ENCODE data around the gene TOMT. TPM values are rescaled to one million over a fixed set of nuclear protein-coding genes. Genes with fewer than 3 reads are reported as not detected.

The TOMT gene
- polyA plus RNA-seq, 4 donors, result not detected

GRCh38 chr11:72085621-72086351 is 19.9 kb upstream of the TOMT start:
- DNase-seq (ENCODE audit: low read depth in 4 of 4, low spot score in 3 of 4), result no peak

GRCh38 chr11:72088076-72088808 is 17.5 kb upstream of the TOMT start:
- DNase-seq (ENCODE audit: low read depth in 4 of 4, low spot score in 3 of 4), result no peak

- peak in 1 of 4 donors; percentile 47 for DNase-seq (ENCODE audit: low read depth in 4 of 4, low spot score in 3 of 4)
These were observed 14.4 kb upstream of the TOMT start for GRCh38 chr11:72091292-72091691.

GRCh38 chr11:72098741-72099140 is 7.0 kb upstream of the TOMT start:
- no peak for DNase-seq (ENCODE audit: low read depth in 4 of 4, low spot score in 3 of 4)

- DNase-seq (ENCODE audit: low read depth in 4 of 4, low spot score in 3 of 4), result no peak
These were observed 5.7 kb upstream of the TOMT start for GRCh38 chr11:72100009-72100408.

GRCh38 chr11:72100462-72100861 is 5.3 kb upstream of the TOMT start:
- no peak for DNase-seq (ENCODE audit: low read depth in 4 of 4, low spot score in 3 of 4)

- no peak for DNase-seq (ENCODE audit: low read depth in 4 of 4, low spot score in 3 of 4)
These were observed 3.6 kb upstream of the TOMT start for GRCh38 chr11:72102162-72102561.

- DNase-seq (ENCODE audit: low read depth in 4 of 4, low spot score in 3 of 4), result no peak
These were observed 3.1 kb upstream of the TOMT start for GRCh38 chr11:72102631-72102945.

- DNase-seq (ENCODE audit: low read depth in 4 of 4, low spot score in 3 of 4), result peak; percentile 97 to 98 (median 98)
These were observed 2.6 kb upstream of the TOMT start, which contains the start of gene LAMTOR1 for GRCh38 chr11:72102946-72103753. LAMTOR1 (minus strand) TSS chr11:72103297; CDS start chr11:72103224, 73 bp downstream.

- no peak for DNase-seq (ENCODE audit: low read depth in 4 of 4, low spot score in 3 of 4)
These were observed 2.0 kb upstream of the TOMT start for GRCh38 chr11:72103754-72104167.

- DNase-seq (ENCODE audit: low read depth in 4 of 4, low spot score in 3 of 4), result no peak
These were observed 5.8 kb downstream of the TOMT start for GRCh38 chr11:72111300-72112142.

GRCh38 chr11:72112143-72112977 is 6.6 kb downstream of the TOMT start, which contains the start of gene ANAPC15:
ANAPC15 (minus strand) TSS chr11:72112695; CDS start chr11:72111276, 1,419 bp downstream.
- DNase-seq (ENCODE audit: low read depth in 4 of 4, low spot score in 3 of 4), result peak; percentile 99 to 100 (median 100)

- DNase-seq (ENCODE audit: low read depth in 4 of 4, low spot score in 3 of 4), result no peak
These were observed 7.5 kb downstream of the TOMT start for GRCh38 chr11:72112978-72113808.

- DNase-seq (ENCODE audit: low read depth in 4 of 4, low spot score in 3 of 4), result no peak
These were observed 8.8 kb downstream of the TOMT start for GRCh38 chr11:72114570-72114969.

- no peak for DNase-seq (ENCODE audit: low read depth in 4 of 4, low spot score in 3 of 4)
These were observed 10.5 kb downstream of the TOMT start for GRCh38 chr11:72116019-72116755.

- no peak for DNase-seq (ENCODE audit: low read depth in 4 of 4, low spot score in 3 of 4)
These were observed 13.5 kb downstream of the TOMT start for GRCh38 chr11:72119198-72119597.

GRCh38 chr11:72120930-72121329 is 15.2 kb downstream of the TOMT start:
- no peak for DNase-seq (ENCODE audit: low read depth in 4 of 4, low spot score in 3 of 4)

GRCh38 chr11:72122607-72123006 is 16.9 kb downstream of the TOMT start:
- DNase-seq (ENCODE audit: low read depth in 4 of 4, low spot score in 3 of 4), result no peak
